Right atrium auricular region (tissue), 2 donors: ENCODE data around the gene PLSCR1. TPM values are rescaled to one million over a fixed set of nuclear protein-coding genes. Genes with fewer than 3 reads are reported as not detected.
"Not testable (repeated sequence)": the region's sequence is repeated elsewhere in the genome, so short reads cannot be mapped to it uniquely, and the experiment has no call there.

Experiments used
- DNase-seq: peaks from one replicate; pipeline ENCODE4 v3.0.0-alpha.2; 2019; ENCODE audit warnings: low spot score
- H3K27ac ChIP-seq, 2 donors: fragments of 200-600 bp; sonication (generic); 1 replicate in 1 of 2; 2 replicates in 1 of 2; pipeline ENCODE4 v1.5.1; 2016 to 2019
- H3K27me3 ChIP-seq, 2 donors: fragments of 200-600 bp; sonication (generic); one replicate each; pipeline versions ENCODE4 v1.5.1 to v1.6.0; 2017 to 2019
- H3K36me3 ChIP-seq: fragments of 200-600 bp; sonication (generic); one replicate; pipeline ENCODE4 v1.5.1; 2016
- H3K4me1 ChIP-seq, 2 donors: fragments of 200-600 bp; sonication (generic); one replicate each; pipeline versions ENCODE4 v1.5.1 to v1.6.0; 2017 to 2019
- H3K4me3 ChIP-seq, 2 donors: fragments of 200-600 bp; sonication (generic); 1 replicate in 1 of 2; 2 replicates in 1 of 2; pipeline ENCODE4 v1.5.1; 2017 to 2019; ENCODE audit warnings: mild to moderate bottlenecking in 1 of 2, moderate library complexity in 1 of 2
- H3K9me3 ChIP-seq, 2 donors: fragments of 200-600 bp; sonication (generic); one replicate each; pipeline ENCODE4 v1.5.1; 2019
- total RNA-seq, 2 donors: library from RNA; depleted of rRNA; stranded (reverse); fragments of >200 nt; gene quantifications; one replicate each; pipeline ENCODE4 v1.1.0, GENCODE V29; 2016
- TF ChIP-seq, protein P1 (sequence below), 2 donors: fragments of 200-600 bp; sonication (generic); IDR thresholded peaks; one replicate each; pipeline ENCODE4 v1.5.1; 2019; ENCODE audit warnings: antibody characterized with exemption in 2 of 2

PLSCR1 gene
- total RNA-seq, 2 donors from 2014 or later, result 42.7 to 43.1 TPM

DNA sequence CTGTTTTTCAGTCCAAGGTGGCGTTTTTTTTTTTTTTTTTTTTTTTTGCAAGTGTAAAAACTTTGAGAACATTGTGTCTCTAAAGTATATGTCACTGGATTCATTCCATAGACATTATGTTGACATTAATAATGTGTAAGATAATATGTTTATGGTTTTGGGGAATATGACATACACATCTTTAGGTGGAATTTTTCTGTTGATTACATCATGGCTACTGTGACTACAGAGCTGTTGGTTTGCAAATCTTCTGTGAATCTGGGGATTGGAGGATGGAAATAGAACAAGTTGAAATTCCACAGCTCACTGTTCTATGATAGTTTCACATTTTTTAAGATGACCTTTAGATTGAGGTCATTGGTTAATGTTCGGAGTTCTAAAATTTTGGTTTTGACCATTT is 50.6 kb downstream of the PLSCR1 start:
- no peak overlapping the region for H3K27ac ChIP-seq
- TF ChIP-seq, protein P1, sequence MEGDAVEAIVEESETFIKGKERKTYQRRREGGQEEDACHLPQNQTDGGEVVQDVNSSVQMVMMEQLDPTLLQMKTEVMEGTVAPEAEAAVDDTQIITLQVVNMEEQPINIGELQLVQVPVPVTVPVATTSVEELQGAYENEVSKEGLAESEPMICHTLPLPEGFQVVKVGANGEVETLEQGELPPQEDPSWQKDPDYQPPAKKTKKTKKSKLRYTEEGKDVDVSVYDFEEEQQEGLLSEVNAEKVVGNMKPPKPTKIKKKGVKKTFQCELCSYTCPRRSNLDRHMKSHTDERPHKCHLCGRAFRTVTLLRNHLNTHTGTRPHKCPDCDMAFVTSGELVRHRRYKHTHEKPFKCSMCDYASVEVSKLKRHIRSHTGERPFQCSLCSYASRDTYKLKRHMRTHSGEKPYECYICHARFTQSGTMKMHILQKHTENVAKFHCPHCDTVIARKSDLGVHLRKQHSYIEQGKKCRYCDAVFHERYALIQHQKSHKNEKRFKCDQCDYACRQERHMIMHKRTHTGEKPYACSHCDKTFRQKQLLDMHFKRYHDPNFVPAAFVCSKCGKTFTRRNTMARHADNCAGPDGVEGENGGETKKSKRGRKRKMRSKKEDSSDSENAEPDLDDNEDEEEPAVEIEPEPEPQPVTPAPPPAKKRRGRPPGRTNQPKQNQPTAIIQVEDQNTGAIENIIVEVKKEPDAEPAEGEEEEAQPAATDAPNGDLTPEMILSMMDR (IDR thresholded peaks at IDR 0.05), result no peak
- H3K27me3 ChIP-seq, result no peaks in the 10 kb centered on the region
- no peaks in the 10 kb centered on the region for H3K36me3 ChIP-seq
- H3K4me1 ChIP-seq, result no peaks in the 10 kb centered on the region
- H3K9me3 ChIP-seq, result peaks cover 0 to 21% of the 10 kb centered on the region in 2 donors
- DNase-seq, result no peak
- no peak overlapping the region for H3K4me3 ChIP-seq

DNA sequence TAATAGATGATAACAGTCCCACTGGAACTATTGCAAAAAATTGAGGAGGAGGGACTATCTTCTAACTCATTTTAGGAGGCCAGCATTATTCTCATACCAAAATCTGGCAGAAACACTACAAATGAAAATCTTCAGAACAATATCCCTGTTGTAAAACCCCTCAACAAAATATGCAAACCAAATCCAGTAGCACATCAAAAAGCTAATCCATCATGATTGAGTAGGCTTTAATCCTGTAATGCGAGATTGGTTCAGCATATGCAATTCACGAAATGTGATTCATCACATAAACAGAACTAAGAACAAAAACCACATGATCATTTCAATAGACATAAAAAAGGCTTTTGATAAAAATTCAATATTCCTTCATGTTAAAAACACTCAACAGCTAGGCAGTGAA is 51.2 kb downstream of the PLSCR1 start:
- Histone ChIP-seq H3K4me1 (no peaks in the 10 kb centered on the region), H3K36me3 (no peaks in the 10 kb centered on the region), H3K4me3 (no peak overlapping the region), H3K27ac (no peak overlapping the region), H3K27me3 (no peaks in the 10 kb centered on the region), H3K9me3 (peaks cover 0 to 21% of the 10 kb centered on the region in 2 donors)
- TF ChIP-seq, protein P1 (IDR thresholded peaks at IDR 0.05), result no peak
- DNase-seq, result no peak

DNA sequence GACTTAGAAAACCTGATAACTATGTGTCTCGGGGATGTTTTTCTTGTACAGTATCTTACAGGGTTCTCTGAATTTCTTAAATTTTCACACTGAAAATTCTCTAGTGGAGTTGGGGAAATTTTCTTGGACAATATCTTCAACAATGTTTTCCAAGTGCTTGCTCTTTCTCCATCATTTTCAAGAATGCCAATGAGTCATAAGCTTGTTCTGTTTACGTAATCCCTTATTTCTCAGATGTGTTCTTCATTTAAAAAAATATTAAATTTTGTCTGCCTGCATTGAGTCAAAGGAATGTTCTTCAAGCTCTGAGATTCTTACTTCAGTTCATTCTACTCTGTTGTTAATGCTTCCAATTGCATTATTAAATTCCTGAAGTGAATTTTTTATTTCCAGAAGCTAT is 53.1 kb downstream of the PLSCR1 start:
- TF ChIP-seq, protein P1 (IDR thresholded peaks at IDR 0.05), result no peak
- no peak overlapping the region for H3K27ac ChIP-seq
- no peaks in the 10 kb centered on the region for H3K4me1 ChIP-seq
- no peaks in the 10 kb centered on the region for H3K36me3 ChIP-seq
- DNase-seq, result no peak
- no peaks in the 10 kb centered on the region for H3K27me3 ChIP-seq
- peaks cover 0 to 24% of the 10 kb centered on the region in 2 donors for H3K9me3 ChIP-seq
- H3K4me3 ChIP-seq, result no peak overlapping the region

DNA sequence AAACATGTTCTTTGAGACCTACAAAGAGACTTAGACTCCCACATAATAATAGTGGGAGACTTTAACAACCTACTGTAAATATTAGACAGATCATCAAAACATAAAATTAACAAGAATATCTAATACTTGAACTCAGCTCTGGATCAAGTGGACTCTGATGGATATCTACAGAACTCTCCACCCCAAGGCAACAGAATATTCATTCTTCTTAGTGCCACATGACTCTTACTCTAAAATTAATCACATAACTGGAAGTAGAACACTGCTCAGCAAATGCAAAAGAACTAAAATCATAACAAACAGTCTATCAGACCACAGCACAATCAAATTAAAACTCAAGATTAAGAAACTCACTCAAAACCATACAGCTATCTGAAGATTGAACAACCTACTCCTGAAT is 59.1 kb downstream of the PLSCR1 start:
- DNase-seq, result no peak
- H3K27ac ChIP-seq, result no peak overlapping the region
- TF ChIP-seq, protein P1 (IDR thresholded peaks at IDR 0.05), result no peak
- no peak overlapping the region for H3K4me3 ChIP-seq
- H3K9me3 ChIP-seq, result peaks cover 0 to 10% of the 10 kb centered on the region in 2 donors
- no peaks in the 10 kb centered on the region for H3K4me1 ChIP-seq
- no peaks in the 10 kb centered on the region for H3K27me3 ChIP-seq
- H3K36me3 ChIP-seq, result no peaks in the 10 kb centered on the region

DNA sequence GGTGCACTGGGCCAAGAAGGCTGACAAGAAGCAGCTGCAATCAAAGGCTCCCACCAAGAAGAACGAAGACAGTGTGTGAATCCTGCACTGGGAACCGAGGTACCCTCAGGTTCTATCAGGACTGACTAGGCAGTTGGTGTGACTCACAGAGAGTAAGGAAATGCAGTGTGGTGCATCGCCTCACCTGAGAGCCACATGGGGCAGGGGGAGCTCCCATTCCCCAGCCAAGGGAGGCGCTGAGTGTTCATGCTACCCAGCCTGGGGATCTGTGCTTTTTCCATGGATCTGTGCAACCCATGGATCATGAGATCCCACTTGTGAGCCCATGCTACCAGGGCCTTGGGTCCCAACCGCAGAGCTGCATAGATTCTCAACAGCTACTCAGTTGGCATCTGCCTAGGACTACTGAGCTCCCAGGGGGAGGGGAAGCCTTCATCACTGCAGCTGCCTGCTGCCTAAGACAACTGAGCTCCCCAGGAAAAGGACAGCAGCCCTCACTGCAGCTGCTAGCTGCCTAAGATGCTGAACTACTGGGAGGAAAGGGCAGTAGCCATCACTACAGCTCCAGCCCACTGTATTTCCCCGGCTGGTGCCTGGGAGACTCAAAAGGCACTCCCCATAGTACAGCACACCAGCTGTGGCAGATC is 68.2 kb downstream of the PLSCR1 start:
- TF ChIP-seq, protein P1 (IDR thresholded peaks at IDR 0.05), result no peak
- no peak for DNase-seq
- H3K4me1 ChIP-seq, result no peaks in the 10 kb centered on the region
- H3K4me3 ChIP-seq, result no peak overlapping the region
- no peak overlapping the region for H3K27ac ChIP-seq
- no peaks in the 10 kb centered on the region for H3K36me3 ChIP-seq
- H3K9me3 ChIP-seq, result no peaks in the 10 kb centered on the region
- H3K27me3 ChIP-seq, result no peaks in the 10 kb centered on the region

DNA sequence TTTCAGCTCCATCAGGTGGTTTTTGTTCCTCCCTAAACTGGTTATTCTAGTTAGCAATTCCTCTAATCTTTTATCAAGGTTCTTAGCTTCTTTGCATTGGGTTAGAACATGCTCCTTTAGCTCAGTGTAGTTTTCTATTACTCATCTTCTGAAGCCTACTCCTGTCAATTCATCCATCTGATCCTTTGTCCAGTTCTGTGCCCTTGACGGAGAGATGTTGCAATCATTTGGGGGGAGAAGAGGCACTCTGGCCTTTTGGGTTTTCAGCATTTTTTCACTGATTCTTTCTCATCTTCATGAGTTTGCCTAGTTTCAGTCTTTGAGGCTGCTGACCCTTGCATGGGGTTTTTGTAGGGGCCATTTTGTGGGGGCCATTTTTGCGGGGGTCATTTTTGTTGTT is 69.4 kb downstream of the PLSCR1 start:
- not testable (repeated sequence) for H3K4me3 ChIP-seq, H3K27ac ChIP-seq, H3K27me3 ChIP-seq, DNase-seq, H3K9me3 ChIP-seq, H3K4me1 ChIP-seq, H3K36me3 ChIP-seq
